AG10803 (cell line): ENCODE results near the gene TIGD2.

Experiments
- DNase-seq: peaks from one replicate; pipeline ENCODE4 v3.0.0; 2010; ENCODE audit warnings: low read depth
- H3K4me3 ChIP-seq: 2 replicates; pipeline ENCODE4 v1.5.1; 2011; ENCODE audit warnings: mild to moderate bottlenecking, low read length, control low read depth
- CTCF ChIP-seq: conservative IDR thresholded peaks from 2 replicates; pipeline ENCODE4 v1.5.1; 2011; ENCODE audit warnings: mild to moderate bottlenecking, low read length, control low read depth, inconsistent platforms

The TIGD2 gene

DNA sequence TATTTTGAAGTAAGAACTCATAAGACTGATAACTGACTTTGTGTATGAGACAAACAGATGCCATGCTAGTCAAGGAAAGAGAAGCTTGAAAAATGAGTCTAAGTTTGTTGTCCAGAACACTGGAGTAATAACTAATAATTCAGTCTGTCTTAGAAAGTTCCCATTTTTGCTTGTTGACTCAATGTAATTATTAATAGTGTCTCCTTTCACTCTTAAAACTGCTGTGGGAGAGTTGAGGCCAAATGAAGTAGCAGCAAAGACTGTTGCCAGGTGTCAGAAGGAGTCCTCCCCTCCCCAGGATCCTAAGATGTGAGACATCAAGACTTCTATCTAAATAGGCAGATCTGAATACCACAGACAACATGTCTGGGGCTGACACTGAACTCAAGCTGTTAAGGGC is 33.6 kb upstream of the TIGD2 start:
- no peak for DNase-seq
- no peak overlapping the region for H3K4me3 ChIP-seq
- no peak for TF ChIP-seq CTCF

GRCh38 chr4:89078300-89078699 is 33.0 kb upstream of the TIGD2 start:
- no peak for TF ChIP-seq CTCF
- DNase-seq = no peak
- no peak overlapping the region for H3K4me3 ChIP-seq

- DNase-seq = no peak
- TF ChIP-seq CTCF = no peak
- H3K4me3 ChIP-seq = no peak overlapping the region
These were observed 12.3 kb upstream of the TIGD2 start for GRCh38 chr4:89099034-89099433.

- no peak overlapping the region for H3K4me3 ChIP-seq
- no peak for DNase-seq
- TF ChIP-seq CTCF = no peak
These were observed 11.9 kb upstream of the TIGD2 start for GRCh38 chr4:89099471-89099870.

DNA sequence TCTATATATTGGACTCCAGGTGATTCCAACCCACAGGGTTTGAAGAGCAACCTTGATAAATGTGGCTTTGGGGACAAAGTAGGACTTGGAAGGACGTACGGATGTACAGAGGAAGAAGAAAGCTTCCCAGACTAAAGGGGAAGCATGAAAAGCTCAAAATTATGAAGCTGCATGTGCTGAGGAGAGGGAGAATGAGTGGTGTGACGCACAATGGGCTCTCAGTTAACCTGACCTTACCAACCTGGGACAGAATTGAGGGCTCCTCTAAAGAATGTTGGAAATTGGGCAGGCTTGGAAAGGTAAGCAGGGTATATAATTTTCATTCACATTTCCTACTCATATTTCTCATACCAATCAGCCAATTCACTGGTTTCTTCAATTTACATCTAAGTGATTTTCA is 10.5 kb upstream of the TIGD2 start:
- H3K4me3 ChIP-seq = no peak overlapping the region
- TF ChIP-seq CTCF = no peak
- no peak for DNase-seq

DNA sequence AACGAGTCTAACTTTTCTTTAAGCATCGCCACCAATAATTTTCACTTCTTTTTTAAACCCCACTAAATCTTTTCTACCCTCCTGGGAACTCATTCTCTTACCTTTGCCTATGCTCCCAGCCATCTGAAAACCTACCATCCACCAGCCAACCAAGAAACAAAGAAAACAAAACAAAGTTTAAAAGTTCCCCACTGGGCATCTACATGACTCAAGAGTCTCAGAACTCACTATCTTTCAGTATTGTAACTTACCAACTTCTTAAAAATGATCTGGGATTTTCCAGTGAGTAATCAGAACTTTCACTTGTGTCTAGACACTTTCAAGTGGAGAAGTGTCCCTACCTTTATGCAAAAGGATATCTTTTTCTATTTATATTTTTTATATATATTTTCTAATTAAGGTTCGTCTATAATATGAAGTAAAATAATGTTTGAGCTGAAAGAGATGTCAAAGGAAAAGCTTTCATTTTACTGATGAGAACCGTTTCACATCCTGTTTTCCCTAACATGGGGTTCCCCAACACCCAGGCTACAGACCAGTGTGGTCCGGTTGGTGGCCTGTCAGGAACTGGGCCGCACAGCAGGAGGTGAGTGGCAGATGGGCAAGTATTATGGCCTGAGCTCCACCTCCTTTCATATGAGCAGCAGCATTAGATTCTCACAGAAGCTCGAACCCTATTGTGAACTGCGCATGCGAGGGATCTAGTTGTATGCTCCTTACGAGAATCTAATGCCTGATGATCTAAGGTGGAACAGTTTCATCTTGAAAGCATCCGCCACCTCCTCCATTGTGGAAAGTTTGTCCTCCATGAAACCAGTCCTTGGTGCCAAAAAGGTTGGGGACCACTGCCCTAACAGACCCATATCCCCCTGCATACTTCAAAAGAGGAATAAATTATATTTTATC is 9.8 kb upstream of the TIGD2 start:
- TF ChIP-seq CTCF = no peak
- H3K4me3 ChIP-seq = no peak overlapping the region
- DNase-seq = no peak

DNA sequence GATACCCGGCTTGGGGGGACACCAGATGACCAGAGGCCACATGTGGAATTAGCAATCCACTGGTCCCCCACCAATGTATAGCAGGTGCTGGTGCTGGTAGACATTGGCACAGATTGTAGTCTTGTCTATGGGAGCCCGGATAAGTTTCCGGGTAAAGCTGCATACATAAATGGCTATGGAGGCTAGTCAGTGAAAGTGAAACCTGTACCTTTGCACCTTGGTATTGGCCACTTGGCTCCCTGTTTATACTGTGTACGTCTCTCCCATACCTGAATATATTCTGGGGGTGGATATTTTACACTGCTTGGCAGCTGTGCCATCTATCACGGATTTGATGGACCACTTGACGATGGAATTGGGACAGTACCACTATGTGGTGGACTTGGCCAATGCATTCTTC is 5.6 kb upstream of the TIGD2 start:
- DNase-seq = no peak
- TF ChIP-seq CTCF = no peak
- H3K4me3 ChIP-seq = no peak overlapping the region
